ENCODE measurements around the gene PTDSS2. TPM values are rescaled to one million over a fixed set of nuclear protein-coding genes. Genes with fewer than 3 reads are reported as not detected.
"Not testable (repeated sequence)": the region's sequence is repeated elsewhere in the genome, so short reads cannot be mapped to it uniquely, and the experiment has no call there.

Gene PTDSS2
- total RNA-seq, 1 experiment from 2014 or later: 28.2 TPM

GRCh38 chr11:516400-516799 is 66.3 kb downstream of the PTDSS2 start:
- CTCF ChIA-PET: interaction anchor here (0.8 kb wide), 1 partner anchor 67 kb away, joined by 6 read pairs; no protein-coding TSS in a partner anchor
- peaks cover 42% of the 10 kb centered on the region for H3K36me3 Mint-ChIP-seq (ENCODE audit: insufficient read depth, unreplicated experiment)

GRCh38 chr11:516918-517685 is 67.0 kb downstream of the PTDSS2 start:
- ChIA-PET POLR2A (interaction anchor here (1.1 to 6.3 kb wide), 4 partner anchors 12 to 67 kb away, joined by 3 to 81 read pairs (median 7); partner anchors contain the start of genes PTDSS2 and RNH1), CTCF (interaction anchor here (1.0 to 2.6 kb wide), 2 partner anchors 12 to 15 kb away, joined by 4 to 34 read pairs; partner anchors contain the start of gene RNH1)
- H3K4me3 Mint-ChIP-seq (ENCODE audit: unreplicated experiment); DNase-seq (ENCODE audit: unreplicated experiment); H3K27me3 Mint-ChIP-seq (ENCODE audit: insufficient read depth, unreplicated experiment); BruUV-seq (replicated peaks); H3K9me3 Mint-ChIP-seq (ENCODE audit: unreplicated experiment): not testable (repeated sequence)
- Mint-ChIP-seq H3K36me3 (ENCODE audit: insufficient read depth, unreplicated experiment) (peaks cover 40% of the 10 kb centered on the region), H3K27ac (ENCODE audit: low read depth, unreplicated experiment) (peak overlapping the region; percentile 35), H3K4me1 (ENCODE audit: insufficient read depth, unreplicated experiment) (peaks cover 10% of the 10 kb centered on the region)
- intact Hi-C loops (cut with micrococcal nuclease): loop anchor here (5.0 kb wide), 1 partner anchor 125 kb away; the partner anchor contains the start of gene PKP3

More at GRCh38 chr11:516400-516799, 66.3 kb downstream of the PTDSS2 start:
- Mint-ChIP-seq H3K9me3 (ENCODE audit: unreplicated experiment) (no peaks in the 10 kb centered on the region), H3K4me3 (ENCODE audit: unreplicated experiment) (no peak overlapping the region), H3K27ac (ENCODE audit: low read depth, unreplicated experiment) (peak overlapping the region; percentile 91), H3K4me1 (ENCODE audit: insufficient read depth, unreplicated experiment) (peaks cover 10% of the 10 kb centered on the region), H3K27me3 (ENCODE audit: insufficient read depth, unreplicated experiment) (no peaks in the 10 kb centered on the region)
- no peak for TF ChIP-seq CTCF (IDR thresholded peaks at IDR 0.05; ENCODE audit: unreplicated experiment)
- BruUV-seq (replicated peaks): no TSS peak
- no peak for DNase-seq (ENCODE audit: unreplicated experiment)
- intact Hi-C loops (cut with micrococcal nuclease): loop anchor here (5.0 kb wide), 1 partner anchor 124 kb away; the partner anchor contains the start of gene PKP3
- POLR2A ChIA-PET: interaction anchor here (0.7 to 6.3 kb wide), 5 partner anchors 11 to 123 kb away, joined by 3 to 81 read pairs (median 4); partner anchors contain the start of gene RNH1

- ChIA-PET POLR2A (interaction anchor here (0.5 to 6.3 kb wide), 6 partner anchors 14 to 324 kb away, joined by 3 to 81 read pairs (median 4); partner anchors contain the start of genes PTDSS2 and RNH1), CTCF (interaction anchor here (0.6 to 2.6 kb wide), 19 partner anchors 10 to 442 kb away, joined by 3 to 34 read pairs (median 3); partner anchors contain the start of genes PKP3 and RNH1)
- H3K4me1 Mint-ChIP-seq (ENCODE audit: insufficient read depth, unreplicated experiment): peaks cover 10% of the 10 kb centered on the region
- DNase-seq (ENCODE audit: unreplicated experiment): peak; percentile 98
- intact Hi-C loops (cut with micrococcal nuclease): loop anchor here (1.0 to 5.0 kb wide), 4 partner anchors 11 to 126 kb away; partner anchors contain the start of genes PKP3 and RNH1
- peak; percentile 98 for TF ChIP-seq CTCF (IDR thresholded peaks at IDR 0.05; ENCODE audit: unreplicated experiment)
- H3K4me3 Mint-ChIP-seq (ENCODE audit: unreplicated experiment): peak overlapping the region; percentile 60
- no TSS peak for BruUV-seq (replicated peaks)
- peaks cover 34% of the 10 kb centered on the region for H3K36me3 Mint-ChIP-seq (ENCODE audit: insufficient read depth, unreplicated experiment)
- H3K27ac Mint-ChIP-seq (ENCODE audit: low read depth, unreplicated experiment): peak overlapping the region; percentile 85
- H3K9me3 Mint-ChIP-seq (ENCODE audit: unreplicated experiment): no peaks in the 10 kb centered on the region
- no peaks in the 10 kb centered on the region for H3K27me3 Mint-ChIP-seq (ENCODE audit: insufficient read depth, unreplicated experiment)
Observed at GRCh38 chr11:518463-519202, 68.6 kb downstream of the PTDSS2 start.

- no peak for DNase-seq (ENCODE audit: unreplicated experiment)
- POLR2A ChIA-PET: interaction anchor here (0.7 to 1.6 kb wide), 2 partner anchors 12 to 144 kb away, joined by 3 to 5 read pairs; no protein-coding TSS in a partner anchor
- Mint-ChIP-seq H3K27ac (ENCODE audit: low read depth, unreplicated experiment) (no peak overlapping the region), H3K4me3 (ENCODE audit: unreplicated experiment) (no peak overlapping the region), H3K27me3 (ENCODE audit: insufficient read depth, unreplicated experiment) (no peaks in the 10 kb centered on the region), H3K4me1 (ENCODE audit: insufficient read depth, unreplicated experiment) (peaks cover under 1% of the 10 kb centered on the region), H3K9me3 (ENCODE audit: unreplicated experiment) (no peaks in the 10 kb centered on the region), H3K36me3 (ENCODE audit: insufficient read depth, unreplicated experiment) (peaks cover 20% of the 10 kb centered on the region)
- CTCF ChIA-PET: interaction anchor here (0.6 kb wide), 2 partner anchors 48 to 103 kb away, joined by 3 to 4 read pairs; no protein-coding TSS in a partner anchor
- BruUV-seq (replicated peaks): no TSS peak
- intact Hi-C loops (cut with micrococcal nuclease): no loop called here
- TF ChIP-seq CTCF (IDR thresholded peaks at IDR 0.05; ENCODE audit: unreplicated experiment): no peak
Observed at GRCh38 chr11:520428-521176, 70.5 kb downstream of the PTDSS2 start.

All from MCF 10A (cell line).